K562 (cell line): Measurements from ENCODE around the gene PSMB4. TPM values are rescaled to one million over a fixed set of nuclear protein-coding genes. Genes with fewer than 3 reads are reported as not detected.

Experiments
- CHD1 ChIP-seq: fragments of 200-600 bp; sonication (generic); IDR thresholded peaks from one replicate; pipeline ENCODE4 v1.6.1; 2012; ENCODE audit warnings: mild to moderate bottlenecking, moderate library complexity, low read length, inconsistent platforms
- ERF ChIP-seq: fragments of 450-650 bp; formaldehyde crosslinking; IDR thresholded peaks from 2 replicates; pipeline ENCODE4 v1.4.0; 2020; ENCODE audit warnings: mild to moderate bottlenecking, mixed read lengths
- FOS ChIP-seq: IDR thresholded peaks from 3 replicates; pipeline ENCODE4 v1.6.1; 2011; ENCODE audit not compliant: insufficient read length; ENCODE audit errors: extremely low read depth
- GATAD2A ChIP-seq: fragments of 450-650 bp; IDR thresholded peaks from 2 replicates; pipeline ENCODE4 v1.6.1; 2017
- HDAC2 ChIP-seq: fragments of 450-650 bp; IDR thresholded peaks from 2 replicates; pipeline ENCODE4 v1.6.1; 2016; ENCODE audit warnings: mild to moderate bottlenecking
- MCM5 ChIP-seq: fragments of 450-650 bp; IDR thresholded peaks from 2 replicates; pipeline ENCODE4 v1.6.1; 2016; ENCODE audit warnings: low read depth
- MTA2 ChIP-seq: fragments of 450-650 bp; IDR thresholded peaks from 2 replicates; pipeline ENCODE4 v1.6.1; 2016; ENCODE audit warnings: low read depth
- TFAM ChIP-seq: fragments of 250-450 bp; sonication (Bioruptor Pico); conservative IDR thresholded peaks from 2 replicates; pipeline ENCODE4 v1.5.0; 2021; ENCODE audit warnings: mild to moderate bottlenecking, moderate library complexity
- ZNF699 ChIP-seq: fragments of 250-450 bp; sonication (Bioruptor Pico); IDR thresholded peaks from 2 replicates; pipeline ENCODE4 v1.8.0; 2021; ENCODE audit warnings: mild to moderate bottlenecking, moderate library complexity; ENCODE audit not compliant: insufficient replicate concordance
- ZNF75A ChIP-seq: fragments of 450-650 bp; formaldehyde crosslinking; IDR thresholded peaks from 2 replicates; pipeline ENCODE4 v1.4.0; 2020; ENCODE audit warnings: mild to moderate bottlenecking
- polyA plus RNA-seq, 8 experiments: library from polyadenylated mRNA; depleted of rRNA in 4 of 8; stranded (reverse) in 5 of 8; unstranded in 3 of 8; fragments of >200 nt; fragmentation: Nextera tagmentation in 2 of 8; fragmentation: Illumina TruSeq in 1 of 8; extraction: Ambion mirVana in 2 of 8; extraction: Trizol in 1 of 8; gene quantifications; 2 replicates each; pipeline versions ENCODE4 v1.2.1 to v1.2.3, GENCODE V29; 2011 to 2014; ENCODE audit warnings: inconsistent platforms in 1 of 8, missing spikeins in 1 of 8
- total RNA-seq, 7 experiments: library from RNA; depleted of rRNA in 6 of 7; stranded (reverse); fragments of >200 nt in 6 of 7; fragmentation: Illumina TruSeq in 2 of 7; extraction: Trizol in 2 of 7; gene quantifications; 2 replicates each; pipeline versions ENCODE4 v1.2.1 to v1.2.3, GENCODE V29; 2011 to 2021; ENCODE audit warnings: low replicate concordance in 1 of 7
- TF ChIP-seq, protein P1 (sequence below): sonication (generic); formaldehyde crosslinking; IDR thresholded peaks from 2 replicates; pipeline ENCODE4 v1.8.1; 2023; ENCODE audit warnings: mild to moderate bottlenecking, missing genetic modification reagents
- TF ChIP-seq, protein P2 (sequence below): fragments of 250-450 bp; sonication (Bioruptor Pico); IDR thresholded peaks from 2 replicates; pipeline ENCODE4 v1.9.0; 2021; ENCODE audit warnings: mild to moderate bottlenecking, inconsistent platforms
- TF ChIP-seq, protein P3 (sequence below): sonication (generic); formaldehyde crosslinking; IDR thresholded peaks from 2 replicates; pipeline ENCODE4 v1.8.1; 2023; ENCODE audit warnings: mild to moderate bottlenecking, missing genetic modification reagents
- TF ChIP-seq, protein P4 (sequence below): sonication (generic); formaldehyde crosslinking; IDR thresholded peaks from 2 replicates; pipeline ENCODE4 v1.8.0; 2023; ENCODE audit warnings: mild to moderate bottlenecking, missing genetic modification reagents
- TF ChIP-seq, protein P5 (sequence below): IDR thresholded peaks from 3 replicates; pipeline ENCODE4 v1.6.1; 2011; ENCODE audit warnings: borderline replicate concordance, mild to moderate bottlenecking, moderate library complexity; ENCODE audit not compliant: insufficient read length; ENCODE audit errors: extremely low read depth
- TF ChIP-seq, protein P6 (sequence below): fragments of 250-450 bp; sonication (Bioruptor Pico); IDR thresholded peaks from 2 replicates; pipeline ENCODE4 v1.5.0; 2020; ENCODE audit warnings: mild to moderate bottlenecking

The PSMB4 gene
- total and polyA plus RNA-seq, 9 of the 15 experiments (the other 6 are each of a cell fraction or from before 2014, with no cell fraction given), result 397 to 674 (median 475) TPM

DNA sequence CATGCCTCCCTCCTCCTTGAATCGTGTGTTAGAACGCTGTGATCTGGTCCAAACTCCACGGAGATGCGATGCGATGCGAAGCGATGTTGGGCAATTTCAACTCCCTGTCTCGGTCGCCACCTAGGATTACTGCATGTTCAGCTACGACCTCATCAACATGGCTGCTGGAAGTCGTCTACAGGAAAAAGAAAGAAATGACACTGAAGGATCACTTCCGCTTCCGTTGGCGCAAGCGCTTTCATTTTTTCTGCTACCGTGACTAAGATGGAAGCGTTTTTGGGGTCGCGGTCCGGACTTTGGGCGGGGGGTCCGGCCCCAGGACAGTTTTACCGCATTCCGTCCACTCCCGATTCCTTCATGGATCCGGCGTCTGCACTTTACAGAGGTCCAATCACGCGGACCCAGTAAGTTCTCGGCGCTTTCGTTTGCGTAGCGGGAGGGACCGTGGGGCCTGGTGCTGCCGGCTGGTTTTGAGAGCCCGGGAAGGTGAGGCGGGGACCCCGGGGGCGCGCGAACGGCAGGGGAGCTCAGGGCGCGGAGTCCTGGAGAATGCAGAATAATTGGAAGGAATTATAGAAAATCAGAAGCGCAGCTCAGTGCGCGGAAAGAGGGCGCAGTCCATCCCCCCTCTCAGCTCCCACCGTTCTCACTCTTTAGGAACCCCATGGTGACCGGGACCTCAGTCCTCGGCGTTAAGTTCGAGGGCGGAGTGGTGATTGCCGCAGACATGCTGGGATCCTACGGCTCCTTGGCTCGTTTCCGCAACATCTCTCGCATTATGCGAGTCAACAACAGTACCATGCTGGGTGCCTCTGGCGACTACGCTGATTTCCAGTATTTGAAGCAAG lies at the start of gene PSMB4 (continued):
- TF ChIP-seq, protein P1, sequence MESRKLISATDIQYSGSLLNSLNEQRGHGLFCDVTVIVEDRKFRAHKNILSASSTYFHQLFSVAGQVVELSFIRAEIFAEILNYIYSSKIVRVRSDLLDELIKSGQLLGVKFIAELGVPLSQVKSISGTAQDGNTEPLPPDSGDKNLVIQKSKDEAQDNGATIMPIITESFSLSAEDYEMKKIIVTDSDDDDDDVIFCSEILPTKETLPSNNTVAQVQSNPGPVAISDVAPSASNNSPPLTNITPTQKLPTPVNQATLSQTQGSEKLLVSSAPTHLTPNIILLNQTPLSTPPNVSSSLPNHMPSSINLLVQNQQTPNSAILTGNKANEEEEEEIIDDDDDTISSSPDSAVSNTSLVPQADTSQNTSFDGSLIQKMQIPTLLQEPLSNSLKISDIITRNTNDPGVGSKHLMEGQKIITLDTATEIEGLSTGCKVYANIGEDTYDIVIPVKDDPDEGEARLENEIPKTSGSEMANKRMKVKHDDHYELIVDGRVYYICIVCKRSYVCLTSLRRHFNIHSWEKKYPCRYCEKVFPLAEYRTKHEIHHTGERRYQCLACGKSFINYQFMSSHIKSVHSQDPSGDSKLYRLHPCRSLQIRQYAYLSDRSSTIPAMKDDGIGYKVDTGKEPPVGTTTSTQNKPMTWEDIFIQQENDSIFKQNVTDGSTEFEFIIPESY (CRISPR knock-in tag), result no peak
- TF ChIP-seq, protein P2, sequence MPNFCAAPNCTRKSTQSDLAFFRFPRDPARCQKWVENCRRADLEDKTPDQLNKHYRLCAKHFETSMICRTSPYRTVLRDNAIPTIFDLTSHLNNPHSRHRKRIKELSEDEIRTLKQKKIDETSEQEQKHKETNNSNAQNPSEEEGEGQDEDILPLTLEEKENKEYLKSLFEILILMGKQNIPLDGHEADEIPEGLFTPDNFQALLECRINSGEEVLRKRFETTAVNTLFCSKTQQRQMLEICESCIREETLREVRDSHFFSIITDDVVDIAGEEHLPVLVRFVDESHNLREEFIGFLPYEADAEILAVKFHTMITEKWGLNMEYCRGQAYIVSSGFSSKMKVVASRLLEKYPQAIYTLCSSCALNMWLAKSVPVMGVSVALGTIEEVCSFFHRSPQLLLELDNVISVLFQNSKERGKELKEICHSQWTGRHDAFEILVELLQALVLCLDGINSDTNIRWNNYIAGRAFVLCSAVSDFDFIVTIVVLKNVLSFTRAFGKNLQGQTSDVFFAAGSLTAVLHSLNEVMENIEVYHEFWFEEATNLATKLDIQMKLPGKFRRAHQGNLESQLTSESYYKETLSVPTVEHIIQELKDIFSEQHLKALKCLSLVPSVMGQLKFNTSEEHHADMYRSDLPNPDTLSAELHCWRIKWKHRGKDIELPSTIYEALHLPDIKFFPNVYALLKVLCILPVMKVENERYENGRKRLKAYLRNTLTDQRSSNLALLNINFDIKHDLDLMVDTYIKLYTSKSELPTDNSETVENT, result no peak
- no peak for TF ChIP-seq GATAD2A
- TF ChIP-seq CHD1, result no peak
- TF ChIP-seq ERF (CRISPR knock-in tag), result no peak
- TF ChIP-seq, protein P3, sequence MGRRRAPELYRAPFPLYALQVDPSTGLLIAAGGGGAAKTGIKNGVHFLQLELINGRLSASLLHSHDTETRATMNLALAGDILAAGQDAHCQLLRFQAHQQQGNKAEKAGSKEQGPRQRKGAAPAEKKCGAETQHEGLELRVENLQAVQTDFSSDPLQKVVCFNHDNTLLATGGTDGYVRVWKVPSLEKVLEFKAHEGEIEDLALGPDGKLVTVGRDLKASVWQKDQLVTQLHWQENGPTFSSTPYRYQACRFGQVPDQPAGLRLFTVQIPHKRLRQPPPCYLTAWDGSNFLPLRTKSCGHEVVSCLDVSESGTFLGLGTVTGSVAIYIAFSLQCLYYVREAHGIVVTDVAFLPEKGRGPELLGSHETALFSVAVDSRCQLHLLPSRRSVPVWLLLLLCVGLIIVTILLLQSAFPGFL (CRISPR knock-in tag), result no peak
- no peak for TF ChIP-seq MCM5
- no peak for TF ChIP-seq MTA2
- TF ChIP-seq TFAM (CRISPR knock-in tag), result no peak
- TF ChIP-seq HDAC2, result no peak
- TF ChIP-seq, protein P4, sequence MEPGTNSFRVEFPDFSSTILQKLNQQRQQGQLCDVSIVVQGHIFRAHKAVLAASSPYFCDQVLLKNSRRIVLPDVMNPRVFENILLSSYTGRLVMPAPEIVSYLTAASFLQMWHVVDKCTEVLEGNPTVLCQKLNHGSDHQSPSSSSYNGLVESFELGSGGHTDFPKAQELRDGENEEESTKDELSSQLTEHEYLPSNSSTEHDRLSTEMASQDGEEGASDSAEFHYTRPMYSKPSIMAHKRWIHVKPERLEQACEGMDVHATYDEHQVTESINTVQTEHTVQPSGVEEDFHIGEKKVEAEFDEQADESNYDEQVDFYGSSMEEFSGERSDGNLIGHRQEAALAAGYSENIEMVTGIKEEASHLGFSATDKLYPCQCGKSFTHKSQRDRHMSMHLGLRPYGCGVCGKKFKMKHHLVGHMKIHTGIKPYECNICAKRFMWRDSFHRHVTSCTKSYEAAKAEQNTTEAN (CRISPR knock-in tag), result 0 out of 2 replicates have a peak, but pooled peaks have one; percentile 39
- TF ChIP-seq ZNF75A, result no peak
- no peak for TF ChIP-seq FOS
- TF ChIP-seq ZNF699 (CRISPR knock-in tag), result no peak
- TF ChIP-seq, protein P5, sequence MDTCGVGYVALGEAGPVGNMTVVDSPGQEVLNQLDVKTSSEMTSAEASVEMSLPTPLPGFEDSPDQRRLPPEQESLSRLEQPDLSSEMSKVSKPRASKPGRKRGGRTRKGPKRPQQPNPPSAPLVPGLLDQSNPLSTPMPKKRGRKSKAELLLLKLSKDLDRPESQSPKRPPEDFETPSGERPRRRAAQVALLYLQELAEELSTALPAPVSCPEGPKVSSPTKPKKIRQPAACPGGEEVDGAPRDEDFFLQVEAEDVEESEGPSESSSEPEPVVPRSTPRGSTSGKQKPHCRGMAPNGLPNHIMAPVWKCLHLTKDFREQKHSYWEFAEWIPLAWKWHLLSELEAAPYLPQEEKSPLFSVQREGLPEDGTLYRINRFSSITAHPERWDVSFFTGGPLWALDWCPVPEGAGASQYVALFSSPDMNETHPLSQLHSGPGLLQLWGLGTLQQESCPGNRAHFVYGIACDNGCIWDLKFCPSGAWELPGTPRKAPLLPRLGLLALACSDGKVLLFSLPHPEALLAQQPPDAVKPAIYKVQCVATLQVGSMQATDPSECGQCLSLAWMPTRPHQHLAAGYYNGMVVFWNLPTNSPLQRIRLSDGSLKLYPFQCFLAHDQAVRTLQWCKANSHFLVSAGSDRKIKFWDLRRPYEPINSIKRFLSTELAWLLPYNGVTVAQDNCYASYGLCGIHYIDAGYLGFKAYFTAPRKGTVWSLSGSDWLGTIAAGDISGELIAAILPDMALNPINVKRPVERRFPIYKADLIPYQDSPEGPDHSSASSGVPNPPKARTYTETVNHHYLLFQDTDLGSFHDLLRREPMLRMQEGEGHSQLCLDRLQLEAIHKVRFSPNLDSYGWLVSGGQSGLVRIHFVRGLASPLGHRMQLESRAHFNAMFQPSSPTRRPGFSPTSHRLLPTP, result no peak
- TF ChIP-seq, protein P6, sequence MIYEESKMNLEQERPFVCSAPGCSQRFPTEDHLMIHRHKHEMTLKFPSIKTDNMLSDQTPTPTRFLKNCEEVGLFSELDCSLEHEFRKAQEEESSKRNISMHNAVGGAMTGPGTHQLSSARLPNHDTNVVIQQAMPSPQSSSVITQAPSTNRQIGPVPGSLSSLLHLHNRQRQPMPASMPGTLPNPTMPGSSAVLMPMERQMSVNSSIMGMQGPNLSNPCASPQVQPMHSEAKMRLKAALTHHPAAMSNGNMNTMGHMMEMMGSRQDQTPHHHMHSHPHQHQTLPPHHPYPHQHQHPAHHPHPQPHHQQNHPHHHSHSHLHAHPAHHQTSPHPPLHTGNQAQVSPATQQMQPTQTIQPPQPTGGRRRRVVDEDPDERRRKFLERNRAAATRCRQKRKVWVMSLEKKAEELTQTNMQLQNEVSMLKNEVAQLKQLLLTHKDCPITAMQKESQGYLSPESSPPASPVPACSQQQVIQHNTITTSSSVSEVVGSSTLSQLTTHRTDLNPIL (CRISPR knock-in tag), result no peak
